ENCODE measurements around the gene TEX14.

GRCh38 chr17:58527306-58527705 is 164.5 kb downstream of the TEX14 start:
- no peak for TF ChIP-seq CTCF (IDR thresholded peaks at IDR 0.05)
- no peak for TF ChIP-seq POLR2A (IDR thresholded peaks at IDR 0.05)
